HG02852 (cell line): ENCODE results near the gene PSMC5.
"Not testable (repeated sequence)": the region's sequence is repeated elsewhere in the genome, so short reads cannot be mapped to it uniquely, and the experiment has no call there.

Experiments
- ATAC-seq: cut with Tn5 transposase; IDR thresholded peaks from one replicate; pipeline ENCODE4 v1.9.1; 2021; ENCODE audit warnings: mild to moderate bottlenecking, moderate library complexity; ENCODE audit not compliant: unreplicated experiment

Gene PSMC5

DNA sequence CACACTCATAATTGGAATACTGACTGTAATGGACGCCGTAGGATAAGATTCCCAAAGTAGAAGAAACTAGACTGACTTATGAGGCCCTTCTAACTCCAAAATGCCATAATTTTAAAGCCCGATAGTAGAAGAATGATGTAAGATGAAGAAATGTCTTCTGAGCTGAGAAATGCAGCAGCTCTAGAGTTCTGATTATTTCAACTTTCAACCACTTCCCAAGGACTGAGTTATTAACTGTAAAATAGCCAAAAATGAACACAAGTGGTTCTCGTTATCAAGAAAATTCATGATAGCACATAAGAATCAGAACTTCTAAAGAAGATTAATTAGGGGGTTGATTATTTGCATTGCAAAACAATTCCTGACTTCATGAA, 43.0 kb downstream of the PSMC5 start:
- ATAC-seq: not testable (repeated sequence)

DNA sequence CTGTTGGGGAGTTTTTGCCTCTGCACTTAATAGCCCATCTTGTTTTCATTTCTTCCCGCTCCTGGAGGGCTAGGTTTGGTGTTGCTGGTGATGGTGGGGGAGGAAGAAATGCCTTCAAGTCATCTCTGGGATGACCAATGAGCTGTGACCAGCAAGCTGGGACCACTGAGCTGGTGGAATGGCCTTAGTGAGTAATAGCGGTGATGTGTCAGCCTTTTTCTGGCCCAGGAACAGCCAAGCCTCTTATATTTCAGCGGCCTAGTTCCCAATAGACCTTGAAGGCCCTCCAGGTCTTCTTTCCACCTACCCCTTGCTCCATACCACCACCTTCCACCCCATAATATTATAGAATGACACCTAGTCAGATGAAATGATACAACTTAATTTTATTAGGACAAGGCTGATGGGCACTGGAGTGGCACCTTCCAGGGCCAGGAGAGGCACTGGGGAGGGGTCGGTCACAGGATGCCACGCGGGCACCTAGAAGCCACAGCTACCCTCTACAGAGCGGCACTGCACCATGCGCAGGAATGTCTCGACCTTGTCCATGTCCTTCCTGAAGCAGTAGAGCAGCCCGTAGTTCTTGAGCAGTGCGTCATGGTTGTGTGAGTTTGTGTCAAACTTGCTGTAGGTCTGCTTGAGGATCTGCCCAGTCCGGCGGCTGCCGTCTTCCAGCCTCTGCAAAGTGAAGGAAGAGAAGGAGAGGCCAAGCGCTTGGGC, 44.6 kb downstream of the PSMC5 start:
- not testable (repeated sequence) for ATAC-seq

GRCh38 chr17:63873577-63873976, 46.3 kb downstream of the PSMC5 start, which contains the start of gene CSH2:
TSS of gene CSH2 (minus strand) at chr17:63873677. CDS start at chr17:63873614, 63 bp downstream.
- ATAC-seq: not testable (repeated sequence)

GRCh38 chr17:63874061-63874626, 46.9 kb downstream of the PSMC5 start:
- ATAC-seq: not testable (repeated sequence)

GRCh38 chr17:63874693-63875092, 47.5 kb downstream of the PSMC5 start:
- not testable (repeated sequence) for ATAC-seq

DNA sequence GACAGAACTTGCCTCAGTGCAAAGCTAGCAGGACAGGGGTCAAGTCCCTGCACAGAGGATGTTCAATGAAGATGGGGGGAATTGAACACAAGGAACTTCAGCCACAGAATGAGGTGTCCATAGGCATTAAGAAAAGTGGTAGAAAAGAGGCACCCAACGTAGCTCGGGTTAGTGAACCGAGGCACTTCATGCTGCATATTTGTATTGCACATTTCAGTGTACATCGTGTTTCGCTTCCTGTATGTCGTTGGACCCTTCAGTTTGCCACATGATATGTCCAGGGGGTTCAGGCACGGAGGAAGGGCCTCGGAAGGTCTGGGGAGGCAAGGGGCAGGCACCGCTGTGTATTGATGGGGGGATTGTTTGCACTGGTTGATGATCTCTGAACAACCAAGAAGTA, 51.2 kb downstream of the PSMC5 start:
- ATAC-seq: not testable (repeated sequence)

GRCh38 chr17:63880706-63881105, 53.5 kb downstream of the PSMC5 start:
- no peak for ATAC-seq

GRCh38 chr17:63881337-63881736, 54.1 kb downstream of the PSMC5 start:
- not testable (repeated sequence) for ATAC-seq
